Measurements from ENCODE around the gene ARGLU1.

ARGLU1 gene

DNA sequence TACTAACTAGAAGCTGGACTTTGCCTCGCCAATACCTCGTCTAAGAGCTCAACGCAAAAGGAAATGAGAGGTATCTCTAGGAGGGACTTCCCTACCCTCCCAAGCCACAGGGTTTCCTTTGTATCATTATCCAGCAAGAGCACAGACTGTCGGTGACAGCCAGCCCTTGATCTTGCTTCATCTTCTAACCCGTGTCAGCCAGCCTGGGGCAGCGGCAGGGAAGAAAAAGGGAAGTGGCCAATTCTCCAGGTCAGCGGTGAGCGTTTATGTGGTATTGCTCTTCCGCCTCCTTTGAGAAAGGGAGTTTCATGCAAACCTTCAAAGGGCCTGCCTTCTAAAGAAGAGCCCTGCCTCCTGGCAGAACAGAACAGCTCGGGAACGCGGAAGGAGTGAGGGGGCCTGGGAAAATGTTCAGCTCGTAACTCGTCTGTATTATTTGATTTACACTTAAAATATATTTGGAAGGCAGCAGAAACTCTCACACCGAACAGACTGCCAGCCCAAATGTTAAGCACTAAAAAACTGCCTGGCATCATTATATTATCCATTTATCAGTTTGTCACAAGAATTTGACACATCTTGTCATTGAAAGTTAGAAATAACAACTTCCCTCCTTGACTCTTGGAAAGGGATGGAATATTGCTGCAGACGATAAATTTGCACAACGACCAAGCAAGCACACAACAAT is 74.3 kb downstream of the ARGLU1 start:
- H3K9me3 Mint-ChIP-seq: no peaks in the 10 kb centered on the region
- DNase-seq (ENCODE audit: low spot score in 2 of 2) (no peak), ATAC-seq (no peak)
- no peak overlapping the region for H3K27ac Mint-ChIP-seq
- peaks cover 22% of the 10 kb centered on the region for H3K4me1 Mint-ChIP-seq
- no peak overlapping the region for H3K4me3 Mint-ChIP-seq
- H3K36me3 Mint-ChIP-seq: no peaks in the 10 kb centered on the region

DNA sequence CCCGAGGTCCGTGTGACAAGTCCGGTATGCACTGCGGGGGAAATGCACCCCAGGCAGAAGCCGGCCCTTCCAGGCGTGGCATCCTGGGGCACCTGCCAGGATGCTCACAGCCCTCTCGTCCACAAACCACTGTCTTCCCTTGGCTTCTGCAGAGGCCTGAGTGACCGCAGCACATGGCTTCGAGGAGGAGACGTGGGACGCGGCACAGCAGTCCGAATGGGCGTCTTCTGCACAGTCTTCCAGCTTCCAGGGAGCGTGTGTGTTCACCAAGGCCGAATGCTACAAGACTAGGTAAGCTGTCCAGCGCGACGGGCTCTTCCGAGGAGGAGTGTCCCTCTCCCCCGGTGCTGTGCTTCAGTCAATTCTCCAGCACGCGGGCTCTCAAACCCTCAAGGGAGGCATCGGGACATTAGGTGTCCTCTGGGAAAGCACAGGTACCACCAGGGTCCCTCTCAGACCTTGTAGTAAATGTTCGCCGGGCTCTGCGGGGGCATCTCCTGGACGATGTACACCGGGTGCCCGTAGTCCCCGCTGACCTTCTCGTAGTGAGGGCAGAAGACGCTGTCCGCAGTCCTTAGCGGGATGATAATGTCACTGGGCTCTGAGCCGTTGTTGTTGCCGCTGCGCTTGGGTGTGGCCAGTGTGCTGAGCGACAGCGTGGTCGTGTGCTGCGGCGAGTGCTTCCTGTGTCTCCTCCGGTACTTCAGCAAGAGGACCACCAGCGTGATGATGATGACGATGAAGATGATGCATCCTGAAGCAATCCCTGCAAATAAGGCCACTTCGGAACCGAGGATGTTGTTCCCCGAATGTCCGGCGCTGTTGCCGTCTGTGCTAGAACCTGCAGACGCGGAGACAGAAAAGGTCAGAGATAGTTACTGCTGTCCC is 75.1 kb downstream of the ARGLU1 start:
- Mint-ChIP-seq H3K4me3 (no peak overlapping the region), H3K27ac (no peak overlapping the region), H3K4me1 (peaks cover 22% of the 10 kb centered on the region), H3K9me3 (no peaks in the 10 kb centered on the region), H3K36me3 (no peaks in the 10 kb centered on the region)
- ATAC-seq (no peak), DNase-seq (ENCODE audit: low spot score in 2 of 2) (no peak)

DNA sequence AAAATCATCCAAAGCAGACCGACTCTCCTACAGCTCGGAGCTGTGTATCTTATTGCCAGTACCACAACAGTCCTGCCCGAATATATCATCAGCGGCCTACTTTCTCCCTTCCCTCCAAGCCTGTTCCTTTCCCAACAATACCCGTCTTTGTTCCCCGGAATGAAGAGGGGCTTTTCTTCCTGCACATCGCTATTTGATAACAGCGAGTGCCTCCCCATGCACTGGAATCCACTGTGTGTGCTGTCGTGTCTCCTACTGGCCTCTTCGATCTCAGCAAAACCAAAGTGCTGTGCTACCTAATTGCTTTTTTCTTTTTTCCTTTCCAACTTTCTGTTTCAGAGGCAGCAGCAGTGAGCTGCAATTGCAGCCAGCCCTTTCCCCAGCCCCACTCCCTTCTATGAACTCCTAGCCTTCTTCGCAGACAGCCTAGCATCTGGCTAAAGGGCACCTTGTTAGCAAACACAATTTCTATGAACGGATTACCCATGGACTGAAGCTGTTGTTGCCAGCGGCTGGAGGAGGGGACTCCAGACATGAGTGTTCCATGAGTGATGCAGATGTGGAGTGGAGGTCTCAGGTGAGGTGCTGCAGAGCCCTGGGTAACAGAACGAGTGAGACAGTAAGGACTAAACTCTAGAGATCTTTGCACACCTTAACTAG is 75.9 kb downstream of the ARGLU1 start:
- Mint-ChIP-seq H3K36me3 (no peaks in the 10 kb centered on the region), H3K4me1 (peaks cover 22% of the 10 kb centered on the region), H3K4me3 (no peak overlapping the region), H3K27ac (no peak overlapping the region), H3K9me3 (no peaks in the 10 kb centered on the region)
- no peak for ATAC-seq
- no peak for DNase-seq (ENCODE audit: low spot score in 2 of 2)

All from stimulated activated effector memory CD8-positive, alpha-beta T cell treated with anti-CD3 and anti-CD28 coated beads, Interleukin-12 subunit alpha, Interleukin-12 subunit beta, amount 100 ng/mL, for 72 hours (primary cell).